TTC549 (cell line): Measurements from ENCODE around the gene CA10.

Experiments
- FAIRE-seq: peaks from 2 replicates; lab custom pipeline; 2012; peaks lifted over from hg19 to GRCh38; lab: Jason Lieb, UNC

Gene CA10

GRCh38 chr17:51673070-51673469 is 485.4 kb downstream of the CA10 start:
- FAIRE-seq, result no peak

DNA sequence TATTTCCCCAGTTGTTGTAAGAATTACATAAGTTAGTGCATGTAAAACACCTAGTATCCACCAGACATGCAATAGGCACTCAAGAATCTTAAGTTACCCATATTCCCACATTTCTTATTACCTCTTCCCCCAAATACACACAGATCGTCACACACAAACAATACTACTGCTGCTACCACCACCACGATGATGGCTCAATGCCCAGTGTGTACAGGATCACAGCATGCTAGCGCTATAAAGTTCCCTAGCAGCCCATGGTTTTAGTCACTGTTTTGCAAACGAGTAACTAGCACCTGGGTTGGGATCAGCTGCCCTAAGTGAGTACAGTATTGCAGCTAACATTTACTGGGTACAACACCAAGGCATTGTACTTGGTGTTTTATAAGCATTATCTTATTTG is 486.4 kb downstream of the CA10 start:
- no peak for FAIRE-seq

- FAIRE-seq, result no peak
These were observed 487.6 kb downstream of the CA10 start for GRCh38 chr17:51670899-51671298.

- no peak for FAIRE-seq
These were observed 489.6 kb downstream of the CA10 start for GRCh38 chr17:51668963-51669246.

- FAIRE-seq, result no peak
These were observed 490.2 kb downstream of the CA10 start for GRCh38 chr17:51668155-51668962.

GRCh38 chr17:51667706-51668083 is 490.8 kb downstream of the CA10 start:
- no peak for FAIRE-seq

- FAIRE-seq, result no peak
These were observed 491.4 kb downstream of the CA10 start for GRCh38 chr17:51666971-51667705.

GRCh38 chr17:51662204-51663056 is 496.1 kb downstream of the CA10 start:
- no peak for FAIRE-seq

GRCh38 chr17:51661403-51661802 is 497.1 kb downstream of the CA10 start:
- FAIRE-seq, result no peak

DNA sequence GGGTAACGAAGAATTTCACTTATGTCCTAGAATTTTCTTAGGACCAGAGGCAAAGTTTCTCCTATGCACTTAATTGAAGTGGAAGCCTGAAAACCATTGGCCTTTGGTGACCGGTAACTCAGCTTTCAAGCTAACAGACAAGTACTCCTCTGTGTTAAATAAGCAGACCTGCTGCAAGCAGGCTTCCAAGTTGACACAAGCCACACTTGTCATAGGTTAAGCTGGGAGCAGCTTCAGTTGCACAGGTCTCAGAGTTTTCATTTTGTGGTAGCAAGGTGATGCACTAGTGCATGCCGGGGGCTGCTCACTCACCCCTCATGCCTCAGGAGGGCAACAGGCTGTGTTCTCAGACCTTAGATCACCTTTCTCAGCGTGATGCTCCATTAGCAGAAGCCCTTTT is 498.2 kb downstream of the CA10 start:
- no peak for FAIRE-seq

GRCh38 chr17:51657224-51657623 is 501.3 kb downstream of the CA10 start:
- no peak for FAIRE-seq

DNA sequence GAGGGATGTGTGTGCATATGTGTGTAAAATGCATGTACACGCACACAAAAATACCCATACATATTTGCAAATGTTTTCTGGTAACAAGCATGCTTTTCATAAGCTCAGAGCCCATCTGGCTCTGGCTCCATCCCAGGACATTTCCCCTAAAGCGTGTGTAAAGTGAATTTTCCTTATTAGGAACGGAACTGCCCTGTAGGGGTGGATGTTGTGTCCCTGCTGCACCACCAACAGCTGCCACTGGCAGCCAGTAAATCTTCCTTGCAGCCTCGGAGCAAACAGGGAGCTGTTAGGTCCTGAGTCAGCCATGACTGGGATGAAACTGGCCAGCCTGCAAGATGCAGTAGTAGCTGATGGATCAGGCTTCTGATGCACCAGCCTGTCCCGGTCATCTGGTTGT is 504.6 kb downstream of the CA10 start:
- FAIRE-seq, result no peak

GRCh38 chr17:51652529-51652928 is 506.0 kb downstream of the CA10 start:
- FAIRE-seq, result no peak

DNA sequence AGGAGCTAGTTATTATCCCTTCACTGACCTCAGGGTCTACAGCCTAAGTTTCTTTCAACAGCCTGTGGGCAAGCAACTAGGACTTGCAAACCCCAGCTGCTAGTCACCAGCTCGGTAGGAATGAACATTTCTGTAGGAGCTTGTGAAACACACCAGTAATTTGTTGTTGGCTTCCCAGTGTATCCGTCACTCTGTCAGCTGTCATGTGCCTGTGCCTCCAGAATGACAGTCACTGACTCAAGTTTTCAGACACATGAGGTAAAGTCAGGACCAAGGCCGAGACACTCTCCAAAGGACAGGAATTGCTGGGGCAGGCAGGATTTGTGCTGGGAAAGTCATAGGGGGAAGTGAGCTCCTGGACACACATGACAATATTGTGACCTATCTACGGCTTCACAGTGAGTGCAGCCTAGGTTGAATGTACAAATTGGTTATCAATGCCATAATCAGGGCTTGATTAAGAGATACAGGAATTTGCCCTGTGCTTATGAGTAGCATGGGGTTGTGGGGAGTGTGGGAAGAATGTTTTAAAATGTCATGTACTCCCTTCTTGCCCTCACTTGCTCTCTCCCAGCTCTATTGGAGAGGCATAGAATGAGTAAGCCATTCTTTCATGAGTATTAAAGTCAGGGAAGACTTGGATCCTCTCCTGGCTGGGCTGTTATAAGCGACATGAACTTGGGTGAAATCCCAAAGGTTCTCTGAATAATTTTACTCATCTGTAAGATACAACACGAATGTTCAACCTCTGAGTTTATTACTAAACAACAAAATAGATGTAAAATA is 506.8 kb downstream of the CA10 start:
- no peak for FAIRE-seq

DNA sequence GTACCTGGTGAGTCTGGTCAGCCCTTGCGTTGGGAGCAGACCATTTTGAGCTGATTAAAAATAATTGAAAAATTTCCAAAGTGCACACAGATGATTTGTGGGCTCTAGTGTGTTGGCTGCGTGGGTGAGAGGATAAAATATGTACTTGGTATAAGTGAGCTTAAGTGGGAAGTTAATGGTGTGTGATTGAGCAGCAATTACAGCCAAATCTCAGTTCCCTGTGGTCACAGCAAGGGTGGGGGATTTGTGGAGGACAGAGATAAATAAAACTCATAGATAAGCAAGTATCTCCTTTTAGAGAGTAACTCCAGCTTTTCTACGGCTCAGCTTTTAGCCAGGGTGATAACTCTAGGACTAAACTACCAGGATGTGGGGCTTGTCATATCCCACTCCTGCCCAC is 507.7 kb downstream of the CA10 start:
- FAIRE-seq, result no peak

DNA sequence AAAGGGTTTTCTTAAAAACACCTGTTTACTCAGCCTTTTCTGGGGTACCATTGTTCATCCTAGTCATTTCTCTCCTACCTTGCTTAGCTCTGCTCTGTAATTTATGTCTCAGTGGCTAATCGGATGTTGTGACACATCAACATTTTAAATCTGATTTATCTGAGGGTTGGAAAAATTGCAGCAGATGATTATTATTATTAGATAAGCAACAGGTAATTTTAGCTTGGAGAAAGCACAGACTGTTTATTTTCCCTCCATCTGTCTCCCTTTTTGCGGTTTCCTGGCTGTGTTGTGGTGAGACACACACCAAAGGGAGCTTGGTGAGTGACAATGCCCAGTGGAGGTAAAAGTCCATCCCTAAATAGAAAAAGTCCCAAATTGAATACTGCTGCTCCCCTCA is 508.3 kb downstream of the CA10 start:
- no peak for FAIRE-seq

DNA sequence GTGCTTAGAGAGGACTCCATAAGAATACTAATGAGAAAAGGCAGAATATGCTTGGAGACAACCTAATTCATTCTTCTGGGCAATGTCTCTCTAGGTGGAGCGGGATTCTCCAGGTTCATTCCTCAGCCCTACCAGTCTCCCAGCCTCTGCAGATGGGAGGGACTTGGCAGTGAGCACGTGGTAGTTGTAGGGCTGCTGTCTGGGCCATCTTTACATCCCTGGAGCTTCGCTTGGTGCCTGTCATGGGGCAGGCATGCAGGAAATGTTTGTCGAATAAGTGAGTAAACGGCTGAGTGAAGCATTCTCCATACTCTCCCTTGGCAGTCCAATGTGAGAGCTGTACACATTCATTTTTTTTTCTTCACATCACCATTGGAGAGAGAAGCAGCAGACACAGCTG is 510.7 kb downstream of the CA10 start:
- no peak for FAIRE-seq

DNA sequence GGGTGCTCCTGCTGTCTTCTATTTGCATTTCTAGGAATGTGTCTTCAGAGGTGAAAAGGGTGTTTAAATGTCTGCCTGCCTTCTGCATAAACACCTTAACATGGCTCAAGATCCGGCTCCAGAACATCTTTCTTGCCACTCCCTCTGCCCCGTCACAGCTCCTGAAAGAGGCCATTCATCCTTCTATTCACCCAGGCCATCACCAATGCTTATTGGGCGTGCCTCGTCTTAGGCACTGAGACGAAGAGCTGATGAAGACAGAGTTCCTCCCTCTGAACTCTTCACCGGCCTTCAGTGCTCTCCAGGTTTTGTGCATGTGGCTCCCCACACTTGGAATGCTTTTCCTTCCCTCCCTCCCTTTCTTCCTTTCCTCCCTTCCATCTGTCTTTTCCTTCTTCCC is 511.4 kb downstream of the CA10 start:
- no peak for FAIRE-seq

GRCh38 chr17:51646539-51646938 is 512.0 kb downstream of the CA10 start:
- FAIRE-seq, result no peak

DNA sequence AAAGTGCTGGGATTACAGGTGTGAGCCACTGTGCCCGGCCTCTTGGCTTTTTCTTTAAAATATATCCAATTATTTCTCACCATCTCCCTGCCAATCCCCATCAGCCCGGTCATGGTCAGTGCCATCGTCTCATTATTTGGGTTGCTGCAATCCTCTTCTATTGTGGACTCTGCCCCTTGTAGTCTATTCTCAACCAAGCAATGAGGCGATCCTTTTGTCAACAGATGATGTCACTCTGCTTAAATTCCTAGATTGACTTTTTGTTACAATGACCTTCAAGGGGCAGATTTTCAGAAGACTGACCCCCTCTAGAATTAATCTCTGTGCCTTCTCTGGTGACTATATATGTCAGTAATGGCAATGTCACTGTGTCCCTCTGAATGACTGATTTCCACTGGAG is 513.5 kb downstream of the CA10 start:
- FAIRE-seq, result no peak

DNA sequence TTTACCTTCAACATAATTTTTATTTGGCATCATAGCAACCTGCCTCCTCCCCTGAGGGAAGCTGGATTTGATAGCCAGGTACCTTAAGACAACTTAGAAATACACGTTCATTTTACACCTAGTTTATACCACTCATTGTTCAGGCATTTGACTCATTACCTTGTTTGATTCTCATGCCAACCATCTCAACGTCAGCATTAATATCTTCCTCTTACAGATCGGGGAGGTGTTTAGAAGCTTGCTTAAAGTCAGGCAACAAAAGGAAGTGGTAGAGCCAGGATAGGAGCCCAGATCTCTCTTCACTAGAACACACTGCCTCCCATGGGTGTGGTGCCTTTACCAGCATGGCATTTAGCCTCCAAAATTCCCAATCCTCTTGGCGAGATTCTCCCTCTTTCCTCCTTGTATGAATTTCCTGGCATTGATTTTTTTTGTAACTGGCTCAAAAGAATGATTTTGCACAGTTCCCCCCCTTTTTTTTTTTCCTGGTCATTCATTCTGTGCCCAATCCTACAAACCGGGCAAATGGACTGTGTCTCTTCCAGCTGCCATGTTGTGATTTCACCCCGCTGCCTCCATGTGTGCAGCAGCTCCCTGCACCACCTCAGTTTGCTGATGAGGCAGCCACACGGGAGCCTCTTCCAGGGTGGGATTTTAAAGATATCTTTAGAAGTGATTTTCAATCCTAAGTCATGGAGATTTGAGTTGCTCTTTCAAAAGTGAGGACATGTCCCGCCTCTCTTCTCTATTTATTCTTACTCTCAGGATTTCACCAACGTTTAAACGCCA is 514.6 kb downstream of the CA10 start:
- no peak for FAIRE-seq

DNA sequence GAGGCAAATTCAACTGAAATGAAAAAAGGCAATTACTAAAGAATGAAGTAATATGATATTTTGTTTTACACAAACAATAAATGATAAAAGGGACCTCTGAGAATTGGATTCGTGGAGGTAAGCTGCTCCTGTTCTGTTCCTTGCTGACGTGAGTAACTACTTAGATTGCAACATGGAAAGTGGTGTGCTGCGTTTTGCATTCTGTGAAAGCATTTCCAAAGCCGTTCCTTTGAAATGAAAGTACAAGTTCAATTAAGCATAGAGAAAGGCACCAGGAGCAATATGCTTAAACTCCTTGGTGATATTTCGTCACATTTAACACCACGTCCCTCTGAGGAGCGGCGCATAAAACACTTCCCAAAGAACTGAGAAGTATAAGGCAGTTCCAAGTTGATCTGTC is 516.5 kb downstream of the CA10 start:
- no peak for FAIRE-seq
